Tibial nerve (tissue), 4 donors: ENCODE measurements around the gene KCTD13. TPM values are rescaled to one million over a fixed set of nuclear protein-coding genes. Genes with fewer than 3 reads are reported as not detected.

Experiments used
- DNase-seq, 2 donors: peaks; one replicate each; pipeline ENCODE4 v3.0.0-alpha.2; 2019; ENCODE audit warnings: low spot score in 2 of 2
- H3K27ac ChIP-seq, 4 donors: fragments of 200-600 bp; sonication (generic) in 3 of 4; one replicate each; pipeline ENCODE4 v1.5.1; 2017 to 2019; ENCODE audit warnings: mild to moderate bottlenecking in 1 of 4
- H3K27me3 ChIP-seq, 2 donors: fragments of 200-600 bp; sonication (generic) in 1 of 2; one replicate each; pipeline versions ENCODE4 v1.5.1 to v1.6.0; 2017 to 2019
- H3K36me3 ChIP-seq, 3 donors: fragments of 200-600 bp; sonication (generic); one replicate each; pipeline ENCODE4 v1.5.1; 2018 to 2019
- H3K4me1 ChIP-seq, 4 donors: fragments of 200-600 bp; sonication (generic) in 3 of 4; one replicate each; pipeline ENCODE4 v1.5.1; 2017 to 2019
- H3K4me3 ChIP-seq, 4 donors: fragments of 200-600 bp; sonication (generic) in 3 of 4; one replicate each; pipeline ENCODE4 v1.5.1; 2017 to 2019; ENCODE audit warnings: mild to moderate bottlenecking in 1 of 4, moderate library complexity in 1 of 4
- H3K9me3 ChIP-seq, 4 donors: fragments of 200-600 bp; sonication (generic) in 3 of 4; one replicate each; pipeline ENCODE4 v1.5.1; 2017 to 2019
- CTCF ChIP-seq, 5 experiments: fragments of 200-600 bp in 3 of 5; fragments of 450-650 bp in 2 of 5; sonication (generic) in 3 of 5; IDR thresholded peaks; one replicate each; pipeline ENCODE4 v1.5.1; 2016 to 2019; ENCODE audit warnings: antibody characterized with exemption in 5 of 5, mild to moderate bottlenecking in 3 of 5, moderate library complexity in 2 of 5
- EP300 ChIP-seq, 2 donors: sonication (generic); formaldehyde crosslinking; IDR thresholded peaks; one replicate each; pipeline ENCODE4 v1.6.1; 2017; ENCODE audit warnings: antibody characterized with exemption in 2 of 2, mild to moderate bottlenecking in 1 of 2
- POLR2A ChIP-seq, 2 donors: fragments of 450-650 bp; IDR thresholded peaks; one replicate each; pipeline ENCODE4 v1.6.1; 2017; ENCODE audit warnings: antibody characterized with exemption in 2 of 2, mild to moderate bottlenecking in 2 of 2, moderate library complexity in 2 of 2
- WGBS, 2 donors: methylation state at CpG; one replicate each; pipeline ENCODE4 v1.1.5; 2018; 5-methylcytosine and 5-hydroxymethylcytosine counted together
- total RNA-seq, 4 donors: library from RNA; depleted of rRNA; stranded (reverse); fragments of >200 nt; gene quantifications; one replicate each; pipeline ENCODE4 v1.1.0, GENCODE V29; 2016

Gene KCTD13
- total RNA-seq, 4 donors from 2014 or later = 31.0 to 81.0 (median 38.7) TPM

- peak overlapping the region in 1 of 4 donors; percentile 61 for H3K4me3 ChIP-seq
- peaks cover 0 to 26% (median 4%) of the 10 kb centered on the region in 4 donors for H3K4me1 ChIP-seq
Observed at GRCh38 chr16:29898804-29899515, 27.1 kb downstream of the KCTD13 start.

GRCh38 chr16:29898135-29898803, 27.8 kb downstream of the KCTD13 start:
- Histone ChIP-seq H3K27me3 (peaks cover 0 to 32% of the 10 kb centered on the region in 2 donors), H3K36me3 (no peaks in the 10 kb centered on the region), H3K4me1 (peaks cover 0 to 26% (median 4%) of the 10 kb centered on the region in 4 donors), H3K9me3 (no peaks in the 10 kb centered on the region), H3K27ac (no peak overlapping the region), H3K4me3 (no peak overlapping the region)
- WGBS, 2 donors = 7 to 9% methylated on average over 9 of the region's 9 CpGs
- TF ChIP-seq CTCF (IDR thresholded peaks at IDR 0.05) (no peak), EP300 (IDR thresholded peaks at IDR 0.05) (no peak), POLR2A (IDR thresholded peaks at IDR 0.05) (no peak)
- no peak for DNase-seq

More at GRCh38 chr16:29898804-29899515, 27.1 kb downstream of the KCTD13 start:
- WGBS, 2 donors = 3% methylated on average over 22 to 25 of the region's 25 CpGs
- Histone ChIP-seq H3K27me3 (peaks cover 0 to 32% of the 10 kb centered on the region in 2 donors), H3K36me3 (no peaks in the 10 kb centered on the region), H3K27ac (no peak overlapping the region), H3K9me3 (no peaks in the 10 kb centered on the region)
- DNase-seq = no peak
- TF ChIP-seq EP300 (IDR thresholded peaks at IDR 0.05) = no peak

GRCh38 chr16:29897333-29897732, 28.7 kb downstream of the KCTD13 start:
- no peak overlapping the region for H3K4me3 ChIP-seq
- peaks cover 0 to 32% of the 10 kb centered on the region in 2 donors for H3K27me3 ChIP-seq
- H3K4me1 ChIP-seq = peaks cover 0 to 26% (median 4%) of the 10 kb centered on the region in 4 donors
- no peaks in the 10 kb centered on the region for H3K36me3 ChIP-seq
- TF ChIP-seq EP300 (IDR thresholded peaks at IDR 0.05) (no peak), POLR2A (IDR thresholded peaks at IDR 0.05) (no peak), CTCF (IDR thresholded peaks at IDR 0.05) (no peak)
- no peak overlapping the region for H3K27ac ChIP-seq
- DNase-seq = no peak
- 49 to 51% methylated on average over 4 of the region's 4 CpGs for WGBS, 2 donors
- no peaks in the 10 kb centered on the region for H3K9me3 ChIP-seq

GRCh38 chr16:29896841-29897240, 29.2 kb downstream of the KCTD13 start:
- H3K36me3 ChIP-seq = no peaks in the 10 kb centered on the region
- H3K4me1 ChIP-seq = peaks cover 0 to 26% (median 4%) of the 10 kb centered on the region in 4 donors
- H3K27ac ChIP-seq = no peak overlapping the region
- WGBS, 2 donors = 29 to 35% methylated on average over 13 to 15 of the region's 15 CpGs
- H3K27me3 ChIP-seq = peaks cover 0 to 32% of the 10 kb centered on the region in 2 donors
- no peak for DNase-seq
- TF ChIP-seq EP300 (IDR thresholded peaks at IDR 0.05) (no peak), POLR2A (IDR thresholded peaks at IDR 0.05) (no peak), CTCF (IDR thresholded peaks at IDR 0.05) (no peak)
- no peaks in the 10 kb centered on the region for H3K9me3 ChIP-seq
- H3K4me3 ChIP-seq = no peak overlapping the region

GRCh38 chr16:29894352-29894751, 31.7 kb downstream of the KCTD13 start:
- H3K27me3 ChIP-seq = peaks cover 0 to 32% of the 10 kb centered on the region in 2 donors
- TF ChIP-seq EP300 (IDR thresholded peaks at IDR 0.05) (no peak), CTCF (IDR thresholded peaks at IDR 0.05) (no peak), POLR2A (IDR thresholded peaks at IDR 0.05) (no peak)
- peaks cover 0 to 7% (median 0%) of the 10 kb centered on the region in 4 donors for H3K4me1 ChIP-seq
- H3K27ac ChIP-seq = no peak overlapping the region
- no peak overlapping the region for H3K4me3 ChIP-seq
- no peaks in the 10 kb centered on the region for H3K9me3 ChIP-seq
- WGBS, 2 donors = 74 to 77% methylated on average over 4 of the region's 4 CpGs
- no peak for DNase-seq
- H3K36me3 ChIP-seq = no peaks in the 10 kb centered on the region
